Muscle of leg (tissue), 11 donors: ENCODE measurements around the gene NEGR1. TPM values are rescaled to one million over a fixed set of nuclear protein-coding genes. Genes with fewer than 3 reads are reported as not detected.

Source experiments
- DNase-seq: peaks from one replicate; pipeline ENCODE4 v3.0.0; 2013
- H3K27ac ChIP-seq: one replicate; pipeline ENCODE4 v1.5.1; 2013; ENCODE audit warnings: mild to moderate bottlenecking, low read length, control low read depth
- H3K27me3 ChIP-seq: one replicate; pipeline ENCODE4 v1.6.1; 2013; ENCODE audit warnings: low read length; ENCODE audit not compliant: control insufficient read depth, insufficient read depth
- H3K36me3 ChIP-seq: one replicate; pipeline ENCODE4 v1.6.1; 2013; ENCODE audit warnings: low read length; ENCODE audit not compliant: control insufficient read depth, insufficient read depth
- H3K4me1 ChIP-seq: one replicate; pipeline ENCODE4 v1.6.1; 2013; ENCODE audit warnings: low read length; ENCODE audit not compliant: control insufficient read depth, insufficient read depth
- H3K4me3 ChIP-seq: one replicate; pipeline ENCODE4 v1.5.1; 2013; ENCODE audit warnings: low read length, control low read depth
- H3K9me3 ChIP-seq: replicated peaks from 2 replicates; pipeline ENCODE4 v1.6.1; 2013; ENCODE audit warnings: low read depth, low read length; ENCODE audit not compliant: control insufficient read depth
- WGBS: methylation state at CpG from one replicate; pipeline ENCODE4 v1.1.5; 2013; ENCODE audit warnings: missing lambda C conversion rate; ENCODE audit not compliant: insufficient coverage; 5-methylcytosine and 5-hydroxymethylcytosine counted together
- polyA plus RNA-seq, 8 donors: library from polyadenylated mRNA; unstranded; fragments of 120-200 nt; gene quantifications; one replicate each; pipeline versions ENCODE4 v1.2.1 to v1.2.3, GENCODE V29; 2013; ENCODE audit warnings: inconsistent platforms in 1 of 8, low replicate concordance in 1 of 8; ENCODE audit not compliant: insufficient read length in 8 of 8, insufficient read depth in 1 of 8
- total RNA-seq: library from RNA; stranded (reverse); fragments of 120-200 nt; gene quantifications from one replicate; pipeline ENCODE4 v1.2.4, GENCODE V29; 2013

NEGR1 gene
- total and polyA plus RNA-seq, 9 donors: 15.5 to 24.1 (median 22.1) TPM

DNA sequence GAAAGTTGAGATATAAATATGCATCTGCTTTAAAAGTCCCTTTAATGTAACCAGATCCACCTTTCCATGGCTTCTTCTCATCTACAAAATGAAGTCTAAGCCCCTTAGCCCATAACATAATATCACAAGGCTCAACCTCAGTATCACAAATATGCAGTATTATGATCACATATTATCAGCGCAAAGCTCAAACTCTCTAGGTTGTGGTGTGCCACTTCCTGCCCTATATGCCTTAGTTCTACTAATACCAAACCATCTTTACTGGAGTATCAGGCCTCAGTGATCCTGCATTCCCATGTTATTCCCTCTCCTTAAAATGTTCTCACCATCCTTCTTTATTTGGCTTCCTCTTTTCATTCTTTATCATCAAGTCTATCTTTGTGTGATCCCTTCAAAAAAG is 301.8 kb downstream of the NEGR1 start:
- Histone ChIP-seq H3K9me3 (no peaks in the 10 kb centered on the region), H3K4me1 (no peaks in the 10 kb centered on the region), H3K36me3 (no peaks in the 10 kb centered on the region), H3K27me3 (no peaks in the 10 kb centered on the region), H3K4me3 (no peak overlapping the region), H3K27ac (no peak overlapping the region)
- DNase-seq: no peak
- 100% methylated on average over 1 of the region's 1 CpG for WGBS

DNA sequence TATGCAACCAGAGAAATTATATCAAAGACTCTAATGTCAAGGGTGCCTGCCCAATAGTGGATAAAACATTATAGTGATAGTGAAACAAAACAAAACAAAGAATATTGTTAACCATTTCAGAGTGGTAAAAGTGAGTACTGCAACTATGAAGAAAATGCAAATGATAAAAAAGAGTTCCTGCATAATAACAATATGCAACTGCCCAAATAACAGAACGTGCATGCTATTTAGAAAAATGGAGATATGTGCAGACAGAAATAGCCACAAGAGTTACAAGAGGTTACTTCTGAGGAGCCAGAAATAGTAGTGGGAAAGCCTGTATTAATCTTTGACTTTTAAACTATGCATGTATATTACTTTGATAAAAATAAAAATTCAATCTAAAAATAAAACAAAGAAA is 302.5 kb downstream of the NEGR1 start:
- Histone ChIP-seq H3K36me3 (no peaks in the 10 kb centered on the region), H3K4me3 (no peak overlapping the region), H3K4me1 (no peaks in the 10 kb centered on the region), H3K27me3 (no peaks in the 10 kb centered on the region), H3K9me3 (no peaks in the 10 kb centered on the region), H3K27ac (no peak overlapping the region)
- whole genome bisulfite sequencing: no CpG with 5 or more reads among the region's 1 CpG
- DNase-seq: no peak

DNA sequence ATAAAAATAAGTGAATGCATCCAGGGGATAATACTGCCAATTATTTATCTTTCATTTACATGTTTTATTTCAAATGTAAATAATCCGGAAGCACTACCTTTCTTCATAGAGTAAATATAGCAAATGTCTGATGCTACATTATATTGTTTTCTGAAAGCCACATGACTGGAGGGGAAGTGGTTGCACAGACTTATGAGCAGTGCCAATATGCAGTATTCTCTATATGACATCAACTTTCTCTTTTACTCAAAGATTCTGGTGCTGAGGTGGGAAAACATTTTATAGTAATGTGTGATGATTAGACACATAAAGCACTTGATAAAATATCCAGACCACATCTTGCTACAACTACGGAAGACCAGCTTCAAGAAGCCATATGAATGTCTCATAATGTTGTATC is 314.7 kb downstream of the NEGR1 start:
- Histone ChIP-seq H3K9me3 (no peaks in the 10 kb centered on the region), H3K4me3 (no peak overlapping the region), H3K27me3 (no peaks in the 10 kb centered on the region), H3K36me3 (no peaks in the 10 kb centered on the region), H3K27ac (no peak overlapping the region), H3K4me1 (no peaks in the 10 kb centered on the region)
- no peak for DNase-seq
- WGBS: no CpG with 5 or more reads among the region's 2 CpGs

DNA sequence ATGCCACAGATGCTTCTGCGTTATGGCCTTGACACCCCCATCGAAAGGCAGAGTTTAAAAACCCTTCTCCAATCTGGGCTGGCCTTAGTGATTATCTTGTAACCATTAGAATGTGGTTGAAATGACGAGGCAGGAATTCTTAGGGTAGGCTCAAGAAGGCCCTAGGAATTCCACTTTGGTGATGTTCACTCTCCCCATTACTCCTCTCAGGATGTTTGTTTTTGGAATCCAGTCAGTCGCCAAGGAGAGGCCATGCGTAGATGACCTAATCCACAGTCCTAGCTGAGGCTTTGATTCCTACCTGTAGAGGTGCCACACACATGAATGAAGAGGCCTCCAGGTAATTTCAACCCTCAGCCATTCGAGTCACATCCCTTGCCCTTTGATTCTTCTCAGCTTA is 318.2 kb downstream of the NEGR1 start:
- no peaks in the 10 kb centered on the region for H3K9me3 ChIP-seq
- DNase-seq: no peak
- no CpG with 5 or more reads among the region's 6 CpGs for WGBS

DNA sequence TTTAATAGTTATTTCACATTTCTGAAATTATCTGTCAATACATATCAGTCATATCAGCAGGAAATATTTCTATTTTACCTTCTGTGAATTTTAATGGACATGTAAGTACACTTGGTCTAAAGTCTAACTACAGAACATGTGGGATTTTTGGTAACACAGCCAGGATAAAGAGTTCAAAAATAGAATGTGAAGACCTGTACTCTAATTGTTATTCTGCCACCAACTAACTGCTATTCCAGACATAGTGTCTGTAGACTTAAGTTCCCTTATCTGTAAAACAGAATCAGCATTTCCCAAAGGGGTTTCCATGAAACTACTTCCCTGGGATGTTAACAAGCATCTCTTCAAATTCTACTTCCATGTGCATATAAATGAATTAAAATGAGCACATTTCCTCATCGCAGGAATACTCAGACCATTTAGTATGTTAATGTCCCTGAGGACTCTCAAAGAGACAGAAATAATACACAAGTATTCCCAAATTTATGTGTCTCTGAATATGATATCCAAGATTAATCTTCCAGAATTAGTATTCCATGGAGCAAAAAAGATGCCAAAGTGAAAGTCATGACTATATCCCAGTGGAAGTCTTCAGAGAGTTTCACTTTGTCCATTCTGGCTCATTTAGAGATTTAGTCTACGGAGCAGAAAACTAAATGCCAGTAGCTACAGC is 325.6 kb downstream of the NEGR1 start:
- H3K4me3 ChIP-seq: no peak overlapping the region
- no peaks in the 10 kb centered on the region for H3K36me3 ChIP-seq
- no peak overlapping the region for H3K27ac ChIP-seq
- H3K27me3 ChIP-seq: no peaks in the 10 kb centered on the region
- WGBS: no CpG with 5 or more reads among the region's 2 CpGs
- no peaks in the 10 kb centered on the region for H3K9me3 ChIP-seq
- H3K4me1 ChIP-seq: no peaks in the 10 kb centered on the region
- peak; percentile 60 for DNase-seq

More for the DNA sequence above, 318.2 kb downstream of the NEGR1 start:
- Histone ChIP-seq H3K4me1 (no peaks in the 10 kb centered on the region), H3K4me3 (no peak overlapping the region), H3K36me3 (no peaks in the 10 kb centered on the region), H3K27me3 (no peaks in the 10 kb centered on the region), H3K27ac (no peak overlapping the region)

DNA sequence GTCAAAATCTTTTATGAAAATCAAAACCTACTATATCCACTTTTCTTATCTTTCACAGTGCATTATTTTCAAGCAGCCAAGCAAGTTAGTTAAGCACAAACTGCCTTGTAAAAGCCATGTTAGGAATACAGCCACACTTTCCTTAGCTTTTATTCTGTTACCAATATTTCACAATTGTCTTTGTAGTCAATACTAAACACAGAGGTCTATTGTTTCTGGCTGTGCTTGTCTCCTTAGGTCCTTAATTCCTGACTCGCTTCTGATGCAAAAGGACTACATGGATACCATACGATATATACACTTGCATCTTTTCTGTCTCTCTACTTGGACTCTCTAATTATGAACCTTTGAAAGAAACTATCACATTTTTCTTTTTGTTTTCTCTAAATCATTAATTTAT is 331.8 kb downstream of the NEGR1 start:
- no peaks in the 10 kb centered on the region for H3K36me3 ChIP-seq
- DNase-seq: no peak
- no peaks in the 10 kb centered on the region for H3K9me3 ChIP-seq
- no peak overlapping the region for H3K27ac ChIP-seq
- WGBS: no CpG with 5 or more reads among the region's 2 CpGs
- H3K27me3 ChIP-seq: no peaks in the 10 kb centered on the region
- H3K4me3 ChIP-seq: no peak overlapping the region
- H3K4me1 ChIP-seq: no peaks in the 10 kb centered on the region

DNA sequence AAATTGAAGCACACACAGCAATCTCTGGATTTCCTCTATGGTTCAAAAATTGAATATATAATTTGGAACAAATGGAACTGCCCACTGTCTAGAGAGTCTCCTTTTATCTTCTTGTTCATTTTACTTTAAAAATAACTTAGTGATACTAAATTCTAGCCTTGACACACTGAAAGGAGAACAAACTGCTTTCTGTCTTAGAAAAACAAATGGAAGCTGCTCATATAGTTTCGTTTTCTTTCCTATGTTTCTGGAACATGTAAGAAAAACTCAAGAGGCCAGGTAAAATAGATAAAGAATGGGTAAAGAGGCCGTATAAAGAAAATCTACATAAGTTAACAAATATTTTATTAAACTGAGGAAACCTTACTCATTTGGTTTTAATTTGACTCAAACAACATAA is 332.7 kb downstream of the NEGR1 start:
- Histone ChIP-seq H3K27me3 (no peaks in the 10 kb centered on the region), H3K36me3 (no peaks in the 10 kb centered on the region), H3K4me1 (no peaks in the 10 kb centered on the region), H3K9me3 (no peaks in the 10 kb centered on the region), H3K4me3 (no peak overlapping the region), H3K27ac (no peak overlapping the region)
- WGBS: no CpG with 5 or more reads among the region's 2 CpGs
- no peak for DNase-seq

DNA sequence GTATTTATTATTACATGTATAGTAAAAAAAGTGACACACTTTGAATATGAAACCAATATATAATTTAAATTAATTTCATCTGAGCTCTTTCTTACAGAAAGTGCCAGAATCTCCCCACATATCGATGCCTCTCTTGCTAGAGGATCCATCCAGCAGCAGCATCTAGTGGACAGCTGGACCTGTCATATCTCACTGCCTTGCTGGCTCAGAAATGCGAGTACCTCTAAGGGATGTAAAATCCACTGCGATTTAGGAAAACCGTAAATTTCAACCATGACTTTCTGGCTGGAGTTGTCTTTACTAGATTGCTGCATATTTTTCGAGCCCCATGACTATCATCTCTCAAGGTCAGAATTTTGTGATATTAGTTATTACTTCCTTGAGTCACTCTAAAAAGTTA is 333.8 kb downstream of the NEGR1 start:
- Histone ChIP-seq H3K27ac (no peak overlapping the region), H3K4me1 (no peaks in the 10 kb centered on the region), H3K27me3 (no peaks in the 10 kb centered on the region), H3K4me3 (no peak overlapping the region), H3K36me3 (no peaks in the 10 kb centered on the region), H3K9me3 (no peaks in the 10 kb centered on the region)
- WGBS: 58% methylated on average over 2 of the region's 5 CpGs
- DNase-seq: no peak

DNA sequence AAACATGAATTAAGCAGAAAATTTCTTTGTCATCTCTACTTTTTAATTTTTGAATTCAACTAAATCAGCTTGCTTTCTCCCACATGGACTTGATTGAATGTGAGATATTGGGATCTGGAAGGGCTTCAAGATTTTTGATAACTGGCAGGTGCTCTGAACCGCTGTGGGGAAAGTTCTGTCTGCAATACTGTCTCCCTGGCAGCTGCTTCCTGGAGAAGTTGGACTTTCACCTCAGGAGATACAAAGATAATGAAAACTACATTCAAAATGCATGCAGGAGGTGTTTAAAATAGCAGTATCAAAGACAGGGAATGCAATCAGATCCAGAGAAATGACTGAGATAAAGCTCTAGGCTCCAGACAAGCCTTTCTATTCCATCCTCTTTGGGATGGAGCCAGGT is 338.3 kb downstream of the NEGR1 start:
- Histone ChIP-seq H3K9me3 (no peaks in the 10 kb centered on the region), H3K4me3 (no peak overlapping the region), H3K36me3 (no peaks in the 10 kb centered on the region), H3K27ac (no peak overlapping the region), H3K4me1 (no peaks in the 10 kb centered on the region), H3K27me3 (no peaks in the 10 kb centered on the region)
- no CpG with 5 or more reads among the region's 1 CpG for WGBS
- no peak for DNase-seq

DNA sequence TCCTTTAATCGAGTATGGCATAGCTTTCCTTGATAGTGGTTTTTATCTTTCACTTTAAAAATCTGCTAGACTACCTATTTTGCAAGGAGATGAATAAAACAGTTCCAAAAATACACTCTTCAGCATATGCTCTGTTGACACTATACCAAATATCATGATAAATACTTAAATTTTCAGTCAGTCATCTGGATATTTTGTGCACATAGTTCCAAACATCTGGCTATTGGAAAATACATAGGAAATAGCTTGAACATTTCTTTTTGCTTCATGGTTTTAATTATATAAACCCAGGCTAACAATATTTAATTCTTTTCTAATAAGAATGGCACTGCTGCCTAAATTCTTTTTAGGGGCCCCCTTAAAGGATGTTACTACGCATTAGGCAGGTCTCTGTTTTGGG is 342.1 kb downstream of the NEGR1 start:
- Histone ChIP-seq H3K36me3 (no peaks in the 10 kb centered on the region), H3K9me3 (no peaks in the 10 kb centered on the region), H3K4me1 (no peaks in the 10 kb centered on the region), H3K4me3 (no peak overlapping the region), H3K27ac (no peak overlapping the region), H3K27me3 (no peaks in the 10 kb centered on the region)
- WGBS: no CpG with 5 or more reads among the region's 2 CpGs
- DNase-seq: peak; percentile 68

DNA sequence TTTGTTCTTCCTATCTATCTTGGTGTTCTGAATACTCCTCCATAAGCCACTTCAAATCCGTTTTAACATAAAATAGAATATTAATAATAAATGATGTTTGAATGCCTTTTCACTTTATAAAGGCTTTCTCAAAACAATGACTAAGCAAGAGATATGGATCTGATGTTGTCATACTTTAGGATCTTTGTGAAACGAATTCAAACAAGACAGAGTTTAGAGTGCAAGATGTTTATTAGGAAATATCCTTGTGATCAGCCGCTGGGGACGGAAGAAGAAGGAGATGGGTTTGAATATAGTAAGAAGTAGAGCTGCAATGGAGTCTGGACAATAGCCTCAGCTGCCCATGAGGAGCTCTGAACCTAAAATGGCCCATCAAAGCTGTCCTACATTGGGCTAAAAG is 351.8 kb downstream of the NEGR1 start:
- WGBS: 95% methylated on average over 3 of the region's 4 CpGs
- H3K4me1 ChIP-seq: no peaks in the 10 kb centered on the region
- DNase-seq: no peak
- H3K27me3 ChIP-seq: no peaks in the 10 kb centered on the region
- H3K9me3 ChIP-seq: no peaks in the 10 kb centered on the region
- H3K27ac ChIP-seq: no peak overlapping the region
- H3K36me3 ChIP-seq: no peaks in the 10 kb centered on the region
- no peak overlapping the region for H3K4me3 ChIP-seq
